Keratinocyte (primary cell): ENCODE data around the gene CDH13. TPM values are rescaled to one million over a fixed set of nuclear protein-coding genes. Genes with fewer than 3 reads are reported as not detected.
A peak's percentile ranks its signal among the peaks of the same experiment; 100 is the strongest.

Source experiments
- DNase-seq: peaks from one replicate; pipeline ENCODE4 v3.0.0-alpha.2; 2011; ENCODE audit warnings: low read depth, missing footprints, low spot score
- FAIRE-seq: peaks from 2 replicates; lab custom pipeline; 2011; peaks lifted over from hg19 to GRCh38; lab: Jason Lieb, UNC
- H2AFZ ChIP-seq: 2 replicates; pipeline ENCODE4 v1.6.0; 2012; ENCODE audit warnings: low read length, control low read depth, inconsistent platforms; ENCODE audit not compliant: control insufficient read depth
- H3K27ac ChIP-seq: 2 replicates; pipeline ENCODE4 v1.5.1; 2011; ENCODE audit warnings: low read length; ENCODE audit not compliant: control insufficient read depth, insufficient read depth
- H3K27me3 ChIP-seq: 3 replicates; pipeline ENCODE4 v1.6.0; 2011; ENCODE audit warnings: low read length; ENCODE audit not compliant: control insufficient read depth, insufficient read depth; ENCODE audit errors: extremely low read depth
- H3K36me3 ChIP-seq, 2 experiments: 2 replicates in 1 of 2; 3 replicates in 1 of 2; pipeline ENCODE4 v1.5.1; 2011; ENCODE audit warnings: low read length in 2 of 2, mild to moderate bottlenecking in 1 of 2; ENCODE audit not compliant: control insufficient read depth in 2 of 2, insufficient read depth in 2 of 2; ENCODE audit errors: extremely low read depth in 1 of 2
- H3K4me1 ChIP-seq: 3 replicates; pipeline ENCODE4 v1.5.1; 2011; ENCODE audit warnings: low read length; ENCODE audit not compliant: control insufficient read depth, insufficient read depth; ENCODE audit errors: extremely low read depth
- H3K4me2 ChIP-seq: 3 replicates; pipeline ENCODE4 v1.6.0; 2011; ENCODE audit warnings: low read depth, low read length; ENCODE audit not compliant: control insufficient read depth, insufficient read depth; ENCODE audit errors: extremely low read depth
- H3K4me3 ChIP-seq, 3 experiments: fragments of 200-600 bp in 1 of 3; sonication (generic) in 1 of 3; 2 replicates in 2 of 3; 3 replicates in 1 of 3; pipeline ENCODE4 v1.5.1; 2011 to 2016; ENCODE audit warnings: low read length in 3 of 3, mild to moderate bottlenecking in 3 of 3, control low read depth in 2 of 3, inconsistent platforms in 1 of 3, low read depth in 1 of 3, mixed read lengths in 1 of 3, mixed run types in 1 of 3, moderate library complexity in 1 of 3; ENCODE audit not compliant: control insufficient read depth in 2 of 3, insufficient read depth in 2 of 3; ENCODE audit errors: extremely low read depth in 1 of 3
- H3K79me2 ChIP-seq: 2 replicates; pipeline ENCODE4 v1.6.0; 2012; ENCODE audit warnings: low read length; ENCODE audit not compliant: control insufficient read depth, insufficient read depth
- H3K9ac ChIP-seq: 3 replicates; pipeline ENCODE4 v1.6.0; 2011; ENCODE audit warnings: low read length; ENCODE audit not compliant: control insufficient read depth, insufficient read depth; ENCODE audit errors: extremely low read depth
- H3K9me1 ChIP-seq: 3 replicates; pipeline ENCODE4 v1.6.0; 2011; ENCODE audit warnings: low read length; ENCODE audit not compliant: control insufficient read depth, insufficient read depth; ENCODE audit errors: extremely low read depth
- H3K9me3 ChIP-seq: 2 replicates; pipeline ENCODE4 v1.5.1; 2012; ENCODE audit warnings: low read depth, low read length; ENCODE audit not compliant: control insufficient read depth
- H4K20me1 ChIP-seq: 3 replicates; pipeline ENCODE4 v1.6.0; 2011; ENCODE audit warnings: low read length; ENCODE audit not compliant: control insufficient read depth, insufficient read depth; ENCODE audit errors: extremely low read depth
- EZH2 ChIP-seq: IDR thresholded peaks from one replicate; pipeline ENCODE4 v1.6.1; 2012; ENCODE audit warnings: inconsistent platforms, mild to moderate bottlenecking, low read length, moderate library complexity
- dilution Hi-C: fragments of 300-500 bp; cut with MboI; formaldehyde crosslinking; loops from one replicate; pipeline ENCODE4 v1.7.0; 2020; ENCODE audit warnings: low sequenced_read_pairs; ENCODE audit not compliant: extremely low pct_ligation_motif_present
- polyA plus RNA-seq, 5 experiments: library from polyadenylated mRNA; depleted of rRNA in 3 of 5; stranded (reverse) in 3 of 5; stranded (forward) in 1 of 5; unstranded in 1 of 5; fragments of >200 nt; gene quantifications; 1 replicate in 1 of 5; 2 replicates in 3 of 5; 3 replicates in 1 of 5; pipeline versions ENCODE4 v1.2.1 to v1.2.3, GENCODE V29; 2011 to 2012; ENCODE audit warnings: missing spikeins in 2 of 5, low read depth in 1 of 5, low replicate concordance in 1 of 5
- TF ChIP-seq, protein P1 (sequence below), 3 experiments: IDR thresholded peaks in 1 of 3; conservative IDR thresholded peaks in 1 of 3; optimal IDR thresholded peaks in 1 of 3; 2 replicates in 2 of 3; 3 replicates in 1 of 3; pipeline versions ENCODE3 to v1.5.1; 2011; ENCODE audit warnings: low read length in 3 of 3, mild to moderate bottlenecking in 3 of 3, moderate library complexity in 2 of 3, control low read depth in 1 of 3, inconsistent platforms in 1 of 3; ENCODE audit not compliant: insufficient read depth in 2 of 3; ENCODE audit errors: extremely low read depth in 1 of 3

CDH13 gene
- polyA plus RNA-seq, 1 donor (not counting 4 experiments of a cell fraction or from before 2014, with no cell fraction given), result 111 TPM

DNA sequence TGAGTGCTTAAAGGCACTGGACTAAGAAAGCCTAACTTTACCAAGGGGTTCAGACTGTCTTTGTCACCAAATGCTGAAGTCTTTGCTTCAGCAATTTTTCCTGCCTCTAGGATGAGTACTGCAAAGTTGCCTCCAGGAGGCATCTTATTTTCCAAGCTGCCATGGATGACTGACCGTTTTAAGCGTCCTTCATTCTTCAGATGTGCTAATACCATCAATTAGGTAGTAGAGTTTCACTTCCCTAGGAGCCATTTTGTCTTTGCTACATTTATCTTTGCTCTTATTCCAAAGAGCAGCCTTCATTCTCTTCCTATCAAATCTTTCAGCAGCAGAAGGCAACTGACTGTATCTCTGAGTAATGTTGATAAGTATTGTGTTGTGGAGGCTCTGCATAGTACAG is 440.1 kb downstream of the CDH13 start:
- no peak for DNase-seq
- no peak overlapping the region for H2AFZ ChIP-seq
- dilution Hi-C loops, result no loop called here
- H3K9me1 ChIP-seq, result no peaks in the 10 kb centered on the region
- H3K4me3 ChIP-seq, result no peak overlapping the region
- FAIRE-seq, result peak; percentile 52
- H3K27me3 ChIP-seq, result no peaks in the 10 kb centered on the region
- no peaks in the 10 kb centered on the region for H4K20me1 ChIP-seq
- H3K9ac ChIP-seq, result no peak overlapping the region
- H3K27ac ChIP-seq, result no peak overlapping the region
- TF ChIP-seq EZH2, result no peak
- TF ChIP-seq, protein P1, sequence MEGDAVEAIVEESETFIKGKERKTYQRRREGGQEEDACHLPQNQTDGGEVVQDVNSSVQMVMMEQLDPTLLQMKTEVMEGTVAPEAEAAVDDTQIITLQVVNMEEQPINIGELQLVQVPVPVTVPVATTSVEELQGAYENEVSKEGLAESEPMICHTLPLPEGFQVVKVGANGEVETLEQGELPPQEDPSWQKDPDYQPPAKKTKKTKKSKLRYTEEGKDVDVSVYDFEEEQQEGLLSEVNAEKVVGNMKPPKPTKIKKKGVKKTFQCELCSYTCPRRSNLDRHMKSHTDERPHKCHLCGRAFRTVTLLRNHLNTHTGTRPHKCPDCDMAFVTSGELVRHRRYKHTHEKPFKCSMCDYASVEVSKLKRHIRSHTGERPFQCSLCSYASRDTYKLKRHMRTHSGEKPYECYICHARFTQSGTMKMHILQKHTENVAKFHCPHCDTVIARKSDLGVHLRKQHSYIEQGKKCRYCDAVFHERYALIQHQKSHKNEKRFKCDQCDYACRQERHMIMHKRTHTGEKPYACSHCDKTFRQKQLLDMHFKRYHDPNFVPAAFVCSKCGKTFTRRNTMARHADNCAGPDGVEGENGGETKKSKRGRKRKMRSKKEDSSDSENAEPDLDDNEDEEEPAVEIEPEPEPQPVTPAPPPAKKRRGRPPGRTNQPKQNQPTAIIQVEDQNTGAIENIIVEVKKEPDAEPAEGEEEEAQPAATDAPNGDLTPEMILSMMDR (optimal IDR thresholded peaks at IDR 0.05 in 1 of 3, IDR thresholded peaks at IDR 0.05 in 1 of 3, conservative IDR thresholded peaks at IDR 0.05 in 1 of 3; ENCODE audit: extremely low read depth in 1 of 3, insufficient read depth in 2 of 3, low read length in 3 of 3), result no peak
- peaks cover 0 to under 1% of the 10 kb centered on the region in 2 experiments for H3K36me3 ChIP-seq
- H3K79me2 ChIP-seq, result no peaks in the 10 kb centered on the region
- no peaks in the 10 kb centered on the region for H3K9me3 ChIP-seq
- H3K4me1 ChIP-seq, result no peaks in the 10 kb centered on the region
- H3K4me2 ChIP-seq, result no peak overlapping the region

DNA sequence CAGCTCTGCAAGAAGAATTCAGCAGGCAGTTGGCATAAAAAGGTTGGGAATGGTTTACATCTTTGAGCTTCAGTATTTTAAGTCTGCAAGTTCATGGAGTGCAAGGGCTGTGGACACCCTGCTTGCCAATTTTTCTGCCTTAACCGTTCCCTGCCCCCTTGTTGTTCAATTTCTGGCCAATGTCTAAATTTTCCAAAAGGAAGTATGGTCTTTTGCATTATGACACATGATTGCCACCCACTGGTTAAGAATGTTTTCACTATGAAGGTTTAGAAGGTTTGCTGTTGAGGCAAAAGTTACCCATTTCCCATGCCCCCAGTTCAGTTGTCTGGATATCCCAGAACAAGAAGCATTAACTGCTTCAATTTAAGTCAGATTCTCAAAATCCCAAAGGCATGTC is 441.9 kb downstream of the CDH13 start:
- no peak overlapping the region for H2AFZ ChIP-seq
- H3K9ac ChIP-seq, result no peak overlapping the region
- no peaks in the 10 kb centered on the region for H3K27me3 ChIP-seq
- no peaks in the 10 kb centered on the region for H3K9me1 ChIP-seq
- DNase-seq (no peak), FAIRE-seq (no peak)
- no peaks in the 10 kb centered on the region for H3K79me2 ChIP-seq
- H4K20me1 ChIP-seq, result no peaks in the 10 kb centered on the region
- no peak overlapping the region for H3K27ac ChIP-seq
- H3K9me3 ChIP-seq, result no peaks in the 10 kb centered on the region
- H3K4me1 ChIP-seq, result peaks cover 4% of the 10 kb centered on the region
- no peaks in the 10 kb centered on the region for H3K36me3 ChIP-seq
- dilution Hi-C loops, result no loop called here
- H3K4me3 ChIP-seq, result no peak overlapping the region
- TF ChIP-seq, protein P1 (optimal IDR thresholded peaks at IDR 0.05 in 1 of 3, IDR thresholded peaks at IDR 0.05 in 1 of 3, conservative IDR thresholded peaks at IDR 0.05 in 1 of 3; ENCODE audit: extremely low read depth in 1 of 3, insufficient read depth in 2 of 3, low read length in 3 of 3), result no peak
- no peak for TF ChIP-seq EZH2
- no peak overlapping the region for H3K4me2 ChIP-seq
